Astrocyte of the hippocampus (primary cell): ENCODE measurements around the gene AR.

Experiments
- DNase-seq: peaks from one replicate; pipeline ENCODE4 v3.0.0; 2011; ENCODE audit warnings: low read depth, low spot score

AR gene

DNA sequence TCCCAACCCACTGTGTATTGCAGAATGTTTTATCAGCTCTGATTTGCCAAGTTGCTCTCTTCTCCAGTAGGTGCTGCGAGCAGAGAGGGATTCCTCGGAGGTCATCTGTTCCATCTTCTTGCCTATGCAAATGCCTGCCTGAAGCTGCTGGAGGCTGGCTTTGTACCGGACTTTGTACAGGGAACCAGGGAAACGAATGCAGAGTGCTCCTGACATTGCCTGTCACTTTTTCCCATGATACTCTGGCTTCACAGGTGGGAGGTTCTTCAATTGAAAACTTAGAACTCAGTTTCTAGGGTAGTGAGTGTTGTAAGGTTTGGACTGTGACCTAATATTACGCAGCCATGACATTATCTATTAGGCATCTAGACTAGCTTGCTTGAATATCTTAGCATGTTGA, 24.9 kb downstream of the AR start:
- no peak for DNase-seq

DNA sequence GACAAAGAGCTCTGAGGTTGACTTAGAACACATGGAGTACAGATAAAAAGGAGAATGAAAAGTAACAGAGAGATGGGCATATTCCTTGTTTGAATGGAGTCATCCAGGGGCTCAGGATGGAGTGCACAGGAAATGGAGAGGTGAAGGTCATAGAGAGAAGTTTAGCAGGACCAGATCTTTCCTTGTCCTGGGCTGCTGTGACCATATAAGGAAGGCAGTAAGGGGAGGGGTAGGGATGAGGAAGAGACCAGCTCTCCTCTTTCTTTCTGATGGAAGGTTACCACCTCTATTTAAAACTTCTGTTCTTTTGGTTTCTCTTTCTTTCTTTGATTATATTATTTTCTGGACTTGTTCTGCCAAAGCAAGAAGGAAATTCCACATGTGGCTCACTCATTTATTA, 27.0 kb downstream of the AR start:
- no peak for DNase-seq

DNA sequence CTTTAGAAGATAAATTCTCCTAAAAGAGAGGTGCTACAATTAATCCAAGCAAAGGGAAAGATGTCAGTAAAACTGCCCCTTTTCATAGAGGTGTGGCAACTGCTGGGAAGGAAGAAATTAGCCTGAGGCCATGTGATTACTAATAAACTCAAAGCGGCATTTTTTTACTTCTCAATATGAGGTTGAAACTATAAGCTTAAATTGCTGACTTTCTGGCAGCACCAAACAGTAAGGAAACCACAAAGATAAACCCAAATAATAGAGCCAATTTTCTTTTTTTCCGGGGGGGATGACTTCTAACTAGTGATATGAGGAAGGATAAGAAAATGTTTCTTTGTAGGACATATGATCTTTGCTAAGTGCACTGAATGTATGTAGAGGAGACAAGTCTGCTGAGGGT, 30.9 kb downstream of the AR start:
- DNase-seq, result no peak

- DNase-seq, result no peak
Measured at GRCh38 chrX:67582436-67582835, 38.6 kb downstream of the AR start.

- DNase-seq, result no peak
Measured at GRCh38 chrX:67583171-67583570, 39.4 kb downstream of the AR start.

GRCh38 chrX:67585401-67585800, 41.6 kb downstream of the AR start:
- no peak for DNase-seq

GRCh38 chrX:67587946-67588624, 44.3 kb downstream of the AR start:
- DNase-seq, result peak; percentile 37

- no peak for DNase-seq
Measured at GRCh38 chrX:67596839-67597790, 53.3 kb downstream of the AR start.

- DNase-seq, result no peak
Measured at GRCh38 chrX:67599532-67599931, 55.7 kb downstream of the AR start.

GRCh38 chrX:67601771-67602170, 58.0 kb downstream of the AR start:
- peak; percentile 10 for DNase-seq

DNA sequence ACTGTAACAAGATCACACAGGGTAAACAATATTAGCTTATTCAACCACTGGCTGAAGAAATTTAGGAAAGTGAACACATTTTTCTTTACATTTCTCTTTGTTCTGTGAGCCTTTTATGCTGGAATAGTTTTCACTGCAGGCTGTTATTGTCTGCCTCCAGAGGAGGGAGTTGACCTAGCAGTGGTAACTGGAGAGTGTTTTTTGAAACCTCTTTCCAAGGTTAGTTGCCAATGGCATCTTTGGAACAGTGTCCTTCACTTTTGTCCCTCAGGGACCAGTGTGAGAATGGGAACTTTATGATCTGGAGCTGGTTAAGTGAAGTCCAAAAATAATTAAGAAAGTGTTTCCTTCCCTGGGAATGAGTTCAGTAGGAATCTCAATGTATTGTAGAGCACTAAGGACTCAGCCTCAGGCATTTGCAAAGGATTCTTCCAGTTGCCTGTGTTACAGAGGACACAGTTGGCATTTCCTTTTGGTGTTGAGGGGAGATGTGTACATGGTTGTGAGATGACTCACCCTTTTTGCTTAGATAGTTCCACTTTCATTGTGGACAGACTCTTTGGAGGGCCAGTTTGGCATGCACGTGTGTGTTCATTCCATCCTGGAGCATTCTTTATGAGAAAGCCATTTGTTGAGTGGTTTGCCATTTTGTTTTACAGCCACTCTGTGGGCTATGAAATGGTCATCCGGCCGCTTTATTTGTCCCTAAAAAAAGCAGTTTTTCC, 61.3 kb downstream of the AR start:
- DNase-seq, result peak; percentile 80

GRCh38 chrX:67607466-67607865, 63.6 kb downstream of the AR start:
- DNase-seq, result no peak

DNA sequence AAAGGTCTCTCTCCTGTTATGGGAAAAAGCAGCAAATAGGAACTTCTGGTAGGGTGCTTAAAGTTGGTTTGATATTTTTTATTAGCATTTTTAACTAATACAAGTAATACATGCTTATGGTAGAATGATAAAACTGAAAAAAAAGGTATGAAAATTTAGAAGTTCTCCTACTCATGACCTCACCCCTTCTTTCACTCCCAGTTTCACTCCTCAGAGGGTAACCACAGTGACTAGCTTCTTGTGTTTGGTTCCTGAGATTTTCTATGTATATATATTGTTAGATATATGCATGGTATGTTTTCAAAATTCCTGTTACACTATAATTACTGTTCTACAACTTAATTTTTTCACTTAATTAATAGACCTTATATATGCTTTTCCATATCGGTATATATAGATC, 66.5 kb downstream of the AR start:
- no peak for DNase-seq

DNA sequence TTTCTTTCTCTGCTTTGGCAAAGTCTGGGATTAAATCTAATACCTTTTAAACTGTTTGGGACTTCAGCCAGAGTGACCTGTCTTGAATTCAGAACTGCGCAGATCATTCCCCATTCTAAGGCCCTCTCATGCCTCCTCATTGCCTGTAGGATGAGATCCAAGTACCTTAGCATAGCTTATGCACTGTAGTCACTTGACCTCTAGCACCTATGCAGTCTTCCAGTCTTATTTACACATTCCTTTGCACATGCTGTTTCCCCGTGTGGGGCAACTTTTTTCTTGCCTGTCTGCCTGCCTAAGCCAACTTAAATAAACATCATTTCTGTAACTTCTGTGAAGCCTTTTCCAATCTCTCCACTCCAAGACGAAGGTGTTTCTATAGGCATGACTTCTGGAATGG, 68.4 kb downstream of the AR start:
- peak; percentile 8 for DNase-seq

- no peak for DNase-seq
Measured at GRCh38 chrX:67613366-67613765, 69.5 kb downstream of the AR start.

- peak; percentile 19 for DNase-seq
Measured at GRCh38 chrX:67613996-67614395, 70.2 kb downstream of the AR start.

DNA sequence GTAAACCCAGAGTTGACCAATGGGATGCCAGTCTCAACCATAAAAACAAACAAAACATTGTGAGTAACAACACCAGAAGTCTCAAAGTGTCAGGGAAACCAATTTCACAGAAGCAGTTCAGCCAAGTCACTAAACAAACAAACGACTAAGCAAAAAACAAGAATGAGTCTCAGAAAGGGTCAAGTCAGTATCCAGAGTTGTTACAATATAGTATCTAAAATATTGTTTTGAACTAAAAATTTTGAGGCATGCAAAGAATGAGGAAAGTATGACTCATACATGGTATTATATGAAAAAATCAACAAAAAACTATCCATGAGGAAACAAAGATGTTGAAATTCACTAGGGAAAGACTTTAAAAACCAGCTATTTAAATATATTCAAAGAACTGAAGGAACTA, 70.6 kb downstream of the AR start:
- peak; percentile 23 for DNase-seq

DNA sequence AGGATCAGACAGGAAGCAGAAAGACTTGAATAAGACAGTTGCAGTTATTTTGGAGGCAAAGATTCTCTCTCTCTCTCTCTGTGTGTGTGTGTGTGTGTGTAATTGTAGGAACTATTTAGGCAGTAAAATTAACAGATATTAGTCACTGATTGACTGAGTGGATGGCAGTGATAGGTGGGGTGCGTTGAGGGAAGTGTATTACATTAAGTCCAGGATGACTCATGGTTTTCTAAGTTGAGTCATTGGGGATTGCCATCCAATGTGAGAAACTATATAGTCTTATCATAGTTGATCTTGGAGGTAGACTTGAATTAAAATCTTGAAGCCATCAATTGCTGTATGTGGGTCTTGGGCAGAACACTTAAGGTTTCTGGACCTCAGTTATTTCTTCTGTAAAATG, 75.4 kb downstream of the AR start:
- DNase-seq, result peak; percentile 29

GRCh38 chrX:67622053-67622585, 78.3 kb downstream of the AR start:
- DNase-seq, result no peak

- DNase-seq, result no peak
Measured at GRCh38 chrX:67624325-67624724, 80.5 kb downstream of the AR start.

GRCh38 chrX:67635424-67635823, 91.6 kb downstream of the AR start:
- no peak for DNase-seq

DNA sequence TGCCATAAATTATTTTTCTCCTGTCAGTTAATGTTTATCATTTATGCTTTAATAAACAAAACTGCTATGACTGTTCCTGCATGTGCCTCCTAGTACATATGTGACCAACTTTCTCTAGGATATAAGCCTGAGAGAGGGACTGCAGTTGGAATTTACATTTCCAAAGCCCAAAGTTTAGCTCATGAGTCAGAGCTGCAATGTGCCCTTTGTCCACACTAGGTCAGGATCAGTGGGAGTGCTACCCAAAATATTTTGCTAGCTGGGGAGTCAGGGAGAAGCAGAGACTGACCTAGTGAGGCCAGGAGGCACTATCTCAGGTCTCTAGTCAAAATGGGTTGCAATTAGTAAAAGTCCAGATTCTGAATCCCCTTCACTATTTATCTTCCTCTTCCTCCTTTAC, 92.7 kb downstream of the AR start:
- DNase-seq, result peak; percentile 2
